ENCODE results near the gene NKAIN1.

DNA sequence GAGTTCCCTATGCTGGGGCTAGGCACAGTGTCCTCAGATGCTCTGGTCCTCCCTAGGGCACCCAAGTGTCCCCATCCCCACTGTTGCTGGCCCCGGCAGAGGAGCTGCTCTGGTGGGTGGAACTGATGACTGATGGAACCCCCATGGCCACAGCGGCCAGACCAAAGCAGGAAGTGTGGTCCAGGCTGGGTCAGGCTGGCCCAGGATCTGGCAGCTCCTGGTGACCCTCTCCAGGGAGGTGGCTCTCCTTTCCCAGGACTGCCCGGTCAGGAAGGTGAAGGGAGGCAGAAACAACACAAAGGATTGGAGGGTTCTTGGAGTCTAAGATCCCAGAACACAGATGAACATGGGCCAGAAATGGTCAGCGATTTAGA is 1.1 kb downstream of the NKAIN1 start:
- TF ChIP-seq, protein P1, sequence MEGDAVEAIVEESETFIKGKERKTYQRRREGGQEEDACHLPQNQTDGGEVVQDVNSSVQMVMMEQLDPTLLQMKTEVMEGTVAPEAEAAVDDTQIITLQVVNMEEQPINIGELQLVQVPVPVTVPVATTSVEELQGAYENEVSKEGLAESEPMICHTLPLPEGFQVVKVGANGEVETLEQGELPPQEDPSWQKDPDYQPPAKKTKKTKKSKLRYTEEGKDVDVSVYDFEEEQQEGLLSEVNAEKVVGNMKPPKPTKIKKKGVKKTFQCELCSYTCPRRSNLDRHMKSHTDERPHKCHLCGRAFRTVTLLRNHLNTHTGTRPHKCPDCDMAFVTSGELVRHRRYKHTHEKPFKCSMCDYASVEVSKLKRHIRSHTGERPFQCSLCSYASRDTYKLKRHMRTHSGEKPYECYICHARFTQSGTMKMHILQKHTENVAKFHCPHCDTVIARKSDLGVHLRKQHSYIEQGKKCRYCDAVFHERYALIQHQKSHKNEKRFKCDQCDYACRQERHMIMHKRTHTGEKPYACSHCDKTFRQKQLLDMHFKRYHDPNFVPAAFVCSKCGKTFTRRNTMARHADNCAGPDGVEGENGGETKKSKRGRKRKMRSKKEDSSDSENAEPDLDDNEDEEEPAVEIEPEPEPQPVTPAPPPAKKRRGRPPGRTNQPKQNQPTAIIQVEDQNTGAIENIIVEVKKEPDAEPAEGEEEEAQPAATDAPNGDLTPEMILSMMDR (tag by site-specific recombination; IDR thresholded peaks at IDR 0.05) = no peak
- TF ChIP-seq, protein P2, sequence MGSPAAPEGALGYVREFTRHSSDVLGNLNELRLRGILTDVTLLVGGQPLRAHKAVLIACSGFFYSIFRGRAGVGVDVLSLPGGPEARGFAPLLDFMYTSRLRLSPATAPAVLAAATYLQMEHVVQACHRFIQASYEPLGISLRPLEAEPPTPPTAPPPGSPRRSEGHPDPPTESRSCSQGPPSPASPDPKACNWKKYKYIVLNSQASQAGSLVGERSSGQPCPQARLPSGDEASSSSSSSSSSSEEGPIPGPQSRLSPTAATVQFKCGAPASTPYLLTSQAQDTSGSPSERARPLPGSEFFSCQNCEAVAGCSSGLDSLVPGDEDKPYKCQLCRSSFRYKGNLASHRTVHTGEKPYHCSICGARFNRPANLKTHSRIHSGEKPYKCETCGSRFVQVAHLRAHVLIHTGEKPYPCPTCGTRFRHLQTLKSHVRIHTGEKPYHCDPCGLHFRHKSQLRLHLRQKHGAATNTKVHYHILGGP (tag by site-specific recombination; IDR thresholded peaks at IDR 0.05) = no peak
- TF ChIP-seq ZNF274 (IDR thresholded peaks at IDR 0.05; ENCODE audit: low read length) (no peak), ZNF274 (tag by site-specific recombination; IDR thresholded peaks at IDR 0.05; ENCODE audit: borderline replicate concordance) (no peak), ZNF549 (tag by site-specific recombination; IDR thresholded peaks at IDR 0.05) (no peak), ZNF175 (tag by site-specific recombination; IDR thresholded peaks at IDR 0.05) (no peak), ZNF768 (tag by site-specific recombination; IDR thresholded peaks at IDR 0.05) (no peak), ZNF169 (tag by site-specific recombination; IDR thresholded peaks at IDR 0.05) (no peak), ZBTB7A (tag by site-specific recombination; IDR thresholded peaks at IDR 0.05; ENCODE audit: low read depth) (no peak), ZNF174 (tag by site-specific recombination; IDR thresholded peaks at IDR 0.05) (no peak), PATZ1 (tag by site-specific recombination; IDR thresholded peaks at IDR 0.05) (no peak), ZNF571 (tag by site-specific recombination; IDR thresholded peaks at IDR 0.05) (no peak)
- TF ChIP-seq, protein P3, sequence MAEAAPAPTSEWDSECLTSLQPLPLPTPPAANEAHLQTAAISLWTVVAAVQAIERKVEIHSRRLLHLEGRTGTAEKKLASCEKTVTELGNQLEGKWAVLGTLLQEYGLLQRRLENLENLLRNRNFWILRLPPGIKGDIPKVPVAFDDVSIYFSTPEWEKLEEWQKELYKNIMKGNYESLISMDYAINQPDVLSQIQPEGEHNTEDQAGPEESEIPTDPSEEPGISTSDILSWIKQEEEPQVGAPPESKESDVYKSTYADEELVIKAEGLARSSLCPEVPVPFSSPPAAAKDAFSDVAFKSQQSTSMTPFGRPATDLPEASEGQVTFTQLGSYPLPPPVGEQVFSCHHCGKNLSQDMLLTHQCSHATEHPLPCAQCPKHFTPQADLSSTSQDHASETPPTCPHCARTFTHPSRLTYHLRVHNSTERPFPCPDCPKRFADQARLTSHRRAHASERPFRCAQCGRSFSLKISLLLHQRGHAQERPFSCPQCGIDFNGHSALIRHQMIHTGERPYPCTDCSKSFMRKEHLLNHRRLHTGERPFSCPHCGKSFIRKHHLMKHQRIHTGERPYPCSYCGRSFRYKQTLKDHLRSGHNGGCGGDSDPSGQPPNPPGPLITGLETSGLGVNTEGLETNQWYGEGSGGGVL (tag by site-specific recombination; IDR thresholded peaks at IDR 0.05) = no peak

Measured in HEK293 (cell line).